Stimulated activated CD4-positive, alpha-beta T cell treated with anti-CD3 and anti-CD28 coated beads, Interleukin-15, amount 100 ng/mL, for 24 hours (primary cell): ENCODE results near the gene PTH1R.

ENCODE experiments used
- DNase-seq: peaks from one replicate; pipeline ENCODE4 v3.0.0-alpha.2; 2020

Gene PTH1R

GRCh38 chr3:46952813-46953212 is 75.3 kb downstream of the PTH1R start:
- DNase-seq = no peak
